Smooth muscle cell of trachea (primary cell): ENCODE results near the gene CHCHD1. TPM values are rescaled to one million over a fixed set of nuclear protein-coding genes. Genes with fewer than 3 reads are reported as not detected.

Experiments used
- total RNA-seq: library from RNA; depleted of rRNA; stranded (reverse); fragments of >200 nt; gene quantifications from 2 replicates; pipeline ENCODE4 v1.2.1, GENCODE V29; 2014

CHCHD1 gene
- total RNA-seq, result 15.2 and 23.6 TPM in 2 replicates

GRCh38 chr10:73781879-73782748, at the start of gene CHCHD1:
CHCHD1 (plus strand) TSS chr10:73782048; CDS start chr10:73782076, 28 bp downstream.

DNA sequence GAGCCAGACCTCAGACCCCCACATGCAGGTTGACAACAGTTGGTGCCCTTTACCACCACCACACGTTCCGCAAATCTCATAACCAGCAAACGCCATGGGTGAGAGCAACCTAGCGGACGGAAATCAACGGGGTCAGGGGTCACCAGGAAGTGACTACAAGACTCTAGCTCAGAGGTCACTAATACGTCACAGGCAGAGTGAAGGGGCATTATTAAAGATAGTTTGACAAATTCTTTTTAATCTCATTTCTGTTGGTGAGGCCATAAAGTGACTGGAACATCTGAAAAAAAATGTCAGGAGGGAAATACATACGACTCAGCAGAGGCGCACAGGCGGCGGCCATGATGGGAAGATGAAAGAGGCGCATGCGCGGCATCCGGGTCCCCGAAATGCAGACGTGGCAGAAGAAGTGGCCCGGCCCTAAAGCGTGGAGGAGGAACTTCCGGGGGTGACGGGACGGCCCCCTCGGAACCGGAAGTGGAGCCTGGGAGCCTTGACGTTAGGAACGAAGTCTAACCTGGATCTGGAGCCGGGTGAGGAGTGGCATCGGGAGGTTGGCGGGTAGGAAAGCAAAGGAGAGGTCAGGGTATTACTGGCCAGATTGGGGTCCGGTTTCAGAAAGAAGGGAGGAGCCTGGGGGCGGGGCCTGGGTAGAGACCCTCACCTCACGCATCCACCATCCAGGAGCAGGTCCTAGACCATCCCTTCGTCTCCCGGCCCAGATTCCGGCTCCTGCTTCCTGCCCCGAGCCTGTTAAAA, 37.8 kb upstream of the CHCHD1 start, which contains the start of gene SEC24C:
SEC24C (plus strand) TSS at position 468 of the 759 bp plus-strand sequence. CDS start 2,461 bp downstream, outside the sequence.

GRCh38 chr10:73785211-73785720, 3.4 kb downstream of the CHCHD1 start, which contains the start of gene ZSWIM8:
ZSWIM8 (plus strand) TSS chr10:73785606; CDS start chr10:73785879, 273 bp downstream.

Other genes with a start within 250 kb of the CHCHD1 start
- 6.8 and 9.2 TPM in 2 replicates for gene USP54, start 190.7 kb upstream of the CHCHD1 start, total RNA-seq
- gene MYOZ1, start 140.6 kb upstream of the CHCHD1 start, total RNA-seq, result 0.33 TPM in 1 of 2 replicates, not detected in the other
- not detected in 2 replicates for gene SYNPO2L, start 126.0 kb upstream of the CHCHD1 start, total RNA-seq
- 3.6 and 4.1 TPM in 2 replicates for gene AGAP5, start 83.9 kb upstream of the CHCHD1 start, total RNA-seq
- gene SEC24C, start 37.7 kb upstream of the CHCHD1 start, total RNA-seq, result 58.3 and 79.6 TPM in 2 replicates
- 57.2 and 80.4 TPM in 2 replicates for gene ZSWIM8, start 3.6 kb downstream of the CHCHD1 start, total RNA-seq
- 9.0 and 16.4 TPM in 2 replicates for gene NDST2, start 29.6 kb downstream of the CHCHD1 start, total RNA-seq
- 28.2 and 32.3 TPM in 2 replicates for gene CAMK2G, start 92.5 kb downstream of the CHCHD1 start, total RNA-seq
- gene PLAU, start 129.1 kb downstream of the CHCHD1 start, total RNA-seq, result 67.8 and 114 TPM in 2 replicates
- 261 and 275 TPM in 2 replicates for gene VCL, start 216.1 kb downstream of the CHCHD1 start, total RNA-seq